Activated CD8-positive, alpha-beta memory T cell treated with anti-CD3 and anti-CD28 coated beads, Interleukin-2, amount 10 ng/mL, durations not matched to agents 7 days and 5 days (primary cell): ENCODE results near the gene SOX10. TPM values are rescaled to one million over a fixed set of nuclear protein-coding genes. Genes with fewer than 3 reads are reported as not detected.

ENCODE experiments used
- ATAC-seq: fragments of 150-1000 bp; cut with Tn5 transposase; one replicate; pipeline ENCODE4 v1.10.0; 2021; ENCODE audit warnings: moderate library complexity
- CTCF ChIA-PET: fragments of 350-600 bp; sonication (Branson Sonifier 250); formaldehyde crosslinking; loops from one replicate; lab custom pipeline; 2021; ENCODE audit warnings: antibody characterized with exemption; lab: Charles Lee
- DNase-seq: peaks from one replicate; pipeline ENCODE4 v3.0.0-alpha.2; 2020
- H3K27ac Mint-ChIP-seq: one replicate; pipeline ENCODE4 v1.8.0; 2021; ENCODE audit warnings: mild to moderate bottlenecking, mixed read lengths
- H3K27me3 Mint-ChIP-seq: one replicate; pipeline ENCODE4 v1.8.0; 2021; ENCODE audit warnings: mixed read lengths
- H3K36me3 Mint-ChIP-seq: one replicate; pipeline ENCODE4 v1.8.0; 2021; ENCODE audit warnings: mild to moderate bottlenecking, mixed read lengths
- H3K4me1 Mint-ChIP-seq: one replicate; pipeline ENCODE4 v1.8.0; 2021; ENCODE audit warnings: mixed read lengths
- H3K4me3 Mint-ChIP-seq: one replicate; pipeline ENCODE4 v1.8.0; 2021; ENCODE audit warnings: mild to moderate bottlenecking, moderate library complexity, mixed read lengths
- H3K9me3 Mint-ChIP-seq: one replicate; pipeline ENCODE4 v1.8.0; 2022; ENCODE audit warnings: low read depth, mixed read lengths
- total RNA-seq, 2 experiments: library from RNA; stranded (reverse); gene quantifications; one replicate each; pipeline ENCODE4 v1.2.3, GENCODE V29; 2021

SOX10 gene
- total RNA-seq: not detected

- CTCF ChIA-PET: interaction anchor here (0.5 kb wide), 1 partner anchor 64 kb away, joined by 3 read pairs; no protein-coding TSS in a partner anchor
- H3K4me1 Mint-ChIP-seq: no peaks in the 10 kb centered on the region
- no peak within 1 kb of the TSS for H3K4me3 Mint-ChIP-seq
- H3K9me3 Mint-ChIP-seq: no peaks in the 10 kb centered on the region
- ATAC-seq: no peak
- H3K36me3 Mint-ChIP-seq: no peaks in the 10 kb centered on the region
- H3K27ac Mint-ChIP-seq: no peak within 1 kb of the TSS
- DNase-seq: no peak
- H3K27me3 Mint-ChIP-seq: no peaks in the 10 kb centered on the region
These were observed at the start of gene SOX10 for GRCh38 chr22:37983860-37984791. TSS of gene SOX10 (minus strand) at chr22:37984555. CDS start at chr22:37983784, 771 bp downstream.

- ATAC-seq (no peak), DNase-seq (no peak)
- Mint-ChIP-seq H3K4me3 (no peak overlapping the region), H3K27me3 (no peaks in the 10 kb centered on the region), H3K27ac (no peak overlapping the region), H3K9me3 (no peaks in the 10 kb centered on the region), H3K36me3 (no peaks in the 10 kb centered on the region), H3K4me1 (no peaks in the 10 kb centered on the region)
- CTCF ChIA-PET: no interaction called here
These were observed 49.3 kb upstream of the SOX10 start for GRCh38 chr22:38033522-38034277.

GRCh38 chr22:38032681-38033521 lies 48.5 kb upstream of the SOX10 start:
- H3K4me1 Mint-ChIP-seq: no peaks in the 10 kb centered on the region
- CTCF ChIA-PET: no interaction called here
- no peak overlapping the region for H3K4me3 Mint-ChIP-seq
- no peak overlapping the region for H3K27ac Mint-ChIP-seq
- H3K36me3 Mint-ChIP-seq: no peaks in the 10 kb centered on the region
- H3K27me3 Mint-ChIP-seq: no peaks in the 10 kb centered on the region
- no peak for ATAC-seq
- no peak for DNase-seq
- no peaks in the 10 kb centered on the region for H3K9me3 Mint-ChIP-seq

- DNase-seq: no peak
- Mint-ChIP-seq H3K27ac (no peak overlapping the region), H3K4me3 (no peak overlapping the region), H3K9me3 (no peaks in the 10 kb centered on the region), H3K27me3 (no peaks in the 10 kb centered on the region), H3K36me3 (no peaks in the 10 kb centered on the region), H3K4me1 (no peaks in the 10 kb centered on the region)
- CTCF ChIA-PET: interaction anchor here (1.5 kb wide), 1 partner anchor 11 kb away, joined by 3 read pairs; no protein-coding TSS in a partner anchor
- no peak for ATAC-seq
These were observed 47.1 kb upstream of the SOX10 start for GRCh38 chr22:38031491-38031890.

GRCh38 chr22:38030311-38031133 lies 46.2 kb upstream of the SOX10 start:
- CTCF ChIA-PET: interaction anchor here (1.5 kb wide), 1 partner anchor 10 kb away, joined by 3 read pairs; no protein-coding TSS in a partner anchor

GRCh38 chr22:38029901-38030300 lies 45.5 kb upstream of the SOX10 start:
- H3K4me3 Mint-ChIP-seq: no peak overlapping the region
- DNase-seq (no peak), ATAC-seq (no peak)
- CTCF ChIA-PET: no interaction called here
- no peaks in the 10 kb centered on the region for H3K9me3 Mint-ChIP-seq
- no peaks in the 10 kb centered on the region for H3K27me3 Mint-ChIP-seq
- H3K4me1 Mint-ChIP-seq: no peaks in the 10 kb centered on the region
- no peak overlapping the region for H3K27ac Mint-ChIP-seq
- no peaks in the 10 kb centered on the region for H3K36me3 Mint-ChIP-seq

More at GRCh38 chr22:38030311-38031133, 46.2 kb upstream of the SOX10 start:
- H3K27me3 Mint-ChIP-seq: no peaks in the 10 kb centered on the region
- DNase-seq (no peak), ATAC-seq (no peak)
- no peak overlapping the region for H3K4me3 Mint-ChIP-seq
- H3K9me3 Mint-ChIP-seq: no peaks in the 10 kb centered on the region
- no peak overlapping the region for H3K27ac Mint-ChIP-seq
- H3K36me3 Mint-ChIP-seq: no peaks in the 10 kb centered on the region
- H3K4me1 Mint-ChIP-seq: no peaks in the 10 kb centered on the region

- H3K27ac Mint-ChIP-seq: no peak overlapping the region
- no peak for DNase-seq
- ATAC-seq: no peak
- no peaks in the 10 kb centered on the region for H3K9me3 Mint-ChIP-seq
- no peak overlapping the region for H3K4me3 Mint-ChIP-seq
- no peaks in the 10 kb centered on the region for H3K4me1 Mint-ChIP-seq
- H3K36me3 Mint-ChIP-seq: no peaks in the 10 kb centered on the region
- CTCF ChIA-PET: no interaction called here
- no peaks in the 10 kb centered on the region for H3K27me3 Mint-ChIP-seq
These were observed 45.0 kb upstream of the SOX10 start for GRCh38 chr22:38029370-38029769.

GRCh38 chr22:38028344-38029130 lies 44.2 kb upstream of the SOX10 start:
- Mint-ChIP-seq H3K4me1 (no peaks in the 10 kb centered on the region), H3K9me3 (no peaks in the 10 kb centered on the region), H3K27ac (no peak overlapping the region), H3K4me3 (no peak overlapping the region), H3K27me3 (no peaks in the 10 kb centered on the region), H3K36me3 (no peaks in the 10 kb centered on the region)
- ATAC-seq (no peak), DNase-seq (no peak)
- CTCF ChIA-PET: no interaction called here

GRCh38 chr22:38027487-38027886 lies 43.1 kb upstream of the SOX10 start:
- no peak for DNase-seq
- no peaks in the 10 kb centered on the region for H3K9me3 Mint-ChIP-seq
- no peak overlapping the region for H3K27ac Mint-ChIP-seq
- CTCF ChIA-PET: no interaction called here
- ATAC-seq: no peak
- H3K36me3 Mint-ChIP-seq: no peaks in the 10 kb centered on the region
- H3K27me3 Mint-ChIP-seq: no peaks in the 10 kb centered on the region
- H3K4me1 Mint-ChIP-seq: no peaks in the 10 kb centered on the region
- H3K4me3 Mint-ChIP-seq: no peak overlapping the region

- Mint-ChIP-seq H3K27ac (no peak overlapping the region), H3K9me3 (no peaks in the 10 kb centered on the region), H3K27me3 (no peaks in the 10 kb centered on the region), H3K4me1 (no peaks in the 10 kb centered on the region), H3K4me3 (no peak overlapping the region), H3K36me3 (no peaks in the 10 kb centered on the region)
- CTCF ChIA-PET: no interaction called here
- no peak for DNase-seq
- no peak for ATAC-seq
These were observed 42.1 kb upstream of the SOX10 start for GRCh38 chr22:38026130-38027111.

GRCh38 chr22:38025514-38025913 lies 41.2 kb upstream of the SOX10 start:
- Mint-ChIP-seq H3K36me3 (no peaks in the 10 kb centered on the region), H3K4me1 (no peaks in the 10 kb centered on the region), H3K9me3 (no peaks in the 10 kb centered on the region), H3K27me3 (no peaks in the 10 kb centered on the region), H3K4me3 (no peak overlapping the region), H3K27ac (no peak overlapping the region)
- no peak for ATAC-seq
- no peak for DNase-seq
- CTCF ChIA-PET: no interaction called here
